ENCODE results near the gene RAD51B.

- TF ChIP-seq POLR2A (IDR thresholded peaks at IDR 0.05): no peak
- no peak for TF ChIP-seq CTCF (IDR thresholded peaks at IDR 0.05)
These were observed 757.1 kb downstream of the RAD51B start for GRCh38 chr14:68576496-68577244.
